ENCODE results near the gene ZNF20.

GRCh38 chr19:12139269-12139668 is 881 bp downstream of the ZNF20 start:
- TF ChIP-seq CTCF (conservative IDR thresholded peaks at IDR 0.05; ENCODE audit: low read depth, low read length) (no peak), EZH2 (IDR thresholded peaks at IDR 0.05; ENCODE audit: borderline replicate concordance, low read depth, low read length, poor library complexity, severe bottlenecking) (no peak)

Data from A673 (cell line).